ENCODE measurements around the gene FHIP2A.

The FHIP2A gene

DNA sequence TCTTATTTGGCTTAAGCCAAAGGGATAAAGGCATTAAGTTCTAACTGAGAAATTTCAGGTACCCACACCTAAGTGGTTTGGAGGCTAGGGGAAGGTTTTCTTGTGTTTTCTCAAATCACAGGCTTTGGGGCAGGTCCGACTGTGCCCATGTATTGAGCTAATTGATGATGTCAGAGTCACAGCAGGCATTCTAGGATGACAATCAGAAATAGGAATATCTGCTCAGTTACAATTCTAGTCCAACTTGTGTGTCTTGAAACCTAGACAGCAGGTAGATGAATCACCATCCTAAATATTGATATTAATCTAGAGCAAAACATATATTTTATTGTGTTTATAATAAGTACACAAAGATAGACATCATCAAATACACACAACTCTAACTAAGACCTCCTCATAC is 2.3 kb upstream of the FHIP2A start:
- TF ChIP-seq, protein P1, sequence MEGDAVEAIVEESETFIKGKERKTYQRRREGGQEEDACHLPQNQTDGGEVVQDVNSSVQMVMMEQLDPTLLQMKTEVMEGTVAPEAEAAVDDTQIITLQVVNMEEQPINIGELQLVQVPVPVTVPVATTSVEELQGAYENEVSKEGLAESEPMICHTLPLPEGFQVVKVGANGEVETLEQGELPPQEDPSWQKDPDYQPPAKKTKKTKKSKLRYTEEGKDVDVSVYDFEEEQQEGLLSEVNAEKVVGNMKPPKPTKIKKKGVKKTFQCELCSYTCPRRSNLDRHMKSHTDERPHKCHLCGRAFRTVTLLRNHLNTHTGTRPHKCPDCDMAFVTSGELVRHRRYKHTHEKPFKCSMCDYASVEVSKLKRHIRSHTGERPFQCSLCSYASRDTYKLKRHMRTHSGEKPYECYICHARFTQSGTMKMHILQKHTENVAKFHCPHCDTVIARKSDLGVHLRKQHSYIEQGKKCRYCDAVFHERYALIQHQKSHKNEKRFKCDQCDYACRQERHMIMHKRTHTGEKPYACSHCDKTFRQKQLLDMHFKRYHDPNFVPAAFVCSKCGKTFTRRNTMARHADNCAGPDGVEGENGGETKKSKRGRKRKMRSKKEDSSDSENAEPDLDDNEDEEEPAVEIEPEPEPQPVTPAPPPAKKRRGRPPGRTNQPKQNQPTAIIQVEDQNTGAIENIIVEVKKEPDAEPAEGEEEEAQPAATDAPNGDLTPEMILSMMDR (IDR thresholded peaks at IDR 0.05; ENCODE audit: control insufficient read depth, extremely low read depth, insufficient read depth): no peak
- peak; percentile 80 for DNase-seq (ENCODE audit: low read depth)
- no peak overlapping the region for H3K4me3 ChIP-seq (ENCODE audit: low read depth, low read length)

DNA sequence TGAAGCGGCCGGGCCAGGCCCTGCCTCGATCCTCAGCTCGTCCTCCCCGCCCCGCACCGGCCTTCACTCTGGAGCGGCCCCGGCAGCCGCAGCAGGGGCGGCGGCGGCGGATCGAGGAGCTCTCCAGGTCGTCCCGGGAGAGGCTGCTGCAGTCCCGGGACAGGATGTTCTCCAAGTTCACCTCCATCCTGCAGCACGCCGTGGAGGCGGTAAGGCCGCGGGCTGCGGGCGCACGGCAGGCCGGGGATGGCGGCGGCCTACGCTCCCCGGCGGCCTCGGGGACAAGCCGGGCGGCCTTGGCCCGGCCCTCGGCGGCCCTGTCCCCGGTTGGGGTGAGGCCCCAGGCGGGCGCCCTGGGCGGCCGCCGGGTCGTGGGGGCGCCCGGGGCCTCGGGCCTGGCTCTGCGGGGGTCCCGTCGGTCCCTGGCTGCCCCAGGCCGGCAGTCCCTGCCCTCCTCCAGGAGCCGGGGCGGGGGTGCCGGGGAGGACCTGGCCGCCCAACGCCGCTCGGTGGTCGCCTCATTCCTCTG is 399 bp downstream of the FHIP2A start:
- peak overlapping the region; percentile 90 for H3K4me3 ChIP-seq (ENCODE audit: low read depth, low read length)
- TF ChIP-seq, protein P1 (IDR thresholded peaks at IDR 0.05; ENCODE audit: control insufficient read depth, extremely low read depth, insufficient read depth): no peak
- DNase-seq (ENCODE audit: low read depth): no peak

DNA sequence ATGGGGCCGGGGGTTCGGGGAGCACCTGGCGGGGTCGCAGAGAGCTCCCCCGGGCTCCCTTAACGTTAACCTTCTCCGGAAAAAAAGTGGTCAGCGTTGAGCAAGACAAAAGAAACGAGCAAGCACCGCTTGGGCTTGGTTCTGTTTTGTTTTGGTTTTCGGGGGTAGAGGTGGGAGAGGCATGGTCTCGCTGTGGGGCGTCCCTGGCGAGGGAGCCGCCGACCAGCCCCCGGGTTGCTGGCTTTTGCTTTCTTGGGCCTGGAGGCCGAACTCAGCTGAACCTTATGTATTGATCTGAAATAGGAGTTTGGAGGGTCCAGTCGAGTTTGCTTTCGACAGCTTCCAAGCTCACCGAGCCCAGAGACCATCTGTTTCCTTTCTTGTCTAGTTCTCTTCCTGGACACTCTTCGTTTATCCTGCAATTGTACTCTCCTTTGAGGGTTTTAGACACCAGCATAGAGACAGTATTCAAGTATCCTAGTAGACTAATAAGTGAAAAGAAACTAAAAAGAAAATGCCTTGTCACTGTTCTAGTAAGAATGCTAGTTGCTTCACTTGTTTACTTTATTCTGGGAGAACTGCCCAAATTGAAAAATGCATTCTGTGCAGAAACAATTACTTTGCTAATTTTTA is 980 bp downstream of the FHIP2A start:
- peak; percentile 53 for DNase-seq (ENCODE audit: low read depth)
- TF ChIP-seq, protein P1 (IDR thresholded peaks at IDR 0.05; ENCODE audit: control insufficient read depth, extremely low read depth, insufficient read depth): no peak

DNA sequence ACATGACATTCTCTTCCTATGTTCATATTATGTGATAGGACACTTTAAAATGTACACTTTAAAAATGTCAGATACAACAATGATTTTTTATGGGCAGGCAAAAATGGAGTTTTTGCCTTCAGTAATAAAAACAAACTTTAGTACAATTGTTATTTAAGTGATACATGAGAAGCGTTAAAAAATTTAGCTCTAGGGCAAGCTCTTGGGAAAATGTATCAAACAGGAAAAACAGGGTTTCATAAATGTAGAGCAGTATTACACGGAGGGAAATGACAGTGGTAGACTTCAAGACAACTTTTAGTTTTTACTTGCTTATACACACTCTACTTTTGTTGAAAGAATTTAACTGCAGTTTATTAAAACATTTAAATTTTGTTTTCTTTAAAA is 1.5 kb downstream of the FHIP2A start:
- peak; percentile 73 for DNase-seq (ENCODE audit: low read depth)
- peak overlapping the region; percentile 90 for H3K4me3 ChIP-seq (ENCODE audit: low read depth, low read length)
- TF ChIP-seq, protein P1 (IDR thresholded peaks at IDR 0.05; ENCODE audit: control insufficient read depth, extremely low read depth, insufficient read depth): no peak

More for the DNA sequence above, 980 bp downstream of the FHIP2A start:
- peak overlapping the region; percentile 90 for H3K4me3 ChIP-seq (ENCODE audit: low read depth, low read length)

DNA sequence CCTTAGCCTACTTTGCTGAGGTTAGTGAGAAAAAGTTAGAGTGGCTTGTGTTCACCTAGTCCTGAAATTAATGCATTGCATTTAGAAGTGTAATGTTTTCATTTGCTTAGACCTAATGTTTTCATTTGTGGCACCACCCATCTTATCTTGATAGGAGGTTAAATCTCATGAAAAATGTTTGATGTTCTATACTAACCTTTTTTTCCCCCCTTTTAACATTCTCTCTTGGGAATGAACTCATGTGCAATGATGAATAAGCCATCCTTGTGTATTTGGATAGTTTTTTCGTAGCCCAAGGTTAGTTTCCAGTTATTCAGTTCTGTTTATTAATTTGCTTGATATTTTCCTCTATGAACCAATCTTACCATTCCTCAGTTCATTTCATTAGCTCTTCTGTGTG is 2.8 kb downstream of the FHIP2A start:
- peak overlapping the region; percentile 90; the same call in 1 of the 2 replicates for H3K4me3 ChIP-seq (ENCODE audit: low read depth, low read length)
- TF ChIP-seq, protein P1 (IDR thresholded peaks at IDR 0.05; ENCODE audit: control insufficient read depth, extremely low read depth, insufficient read depth): no peak
- DNase-seq (ENCODE audit: low read depth): no peak

DNA sequence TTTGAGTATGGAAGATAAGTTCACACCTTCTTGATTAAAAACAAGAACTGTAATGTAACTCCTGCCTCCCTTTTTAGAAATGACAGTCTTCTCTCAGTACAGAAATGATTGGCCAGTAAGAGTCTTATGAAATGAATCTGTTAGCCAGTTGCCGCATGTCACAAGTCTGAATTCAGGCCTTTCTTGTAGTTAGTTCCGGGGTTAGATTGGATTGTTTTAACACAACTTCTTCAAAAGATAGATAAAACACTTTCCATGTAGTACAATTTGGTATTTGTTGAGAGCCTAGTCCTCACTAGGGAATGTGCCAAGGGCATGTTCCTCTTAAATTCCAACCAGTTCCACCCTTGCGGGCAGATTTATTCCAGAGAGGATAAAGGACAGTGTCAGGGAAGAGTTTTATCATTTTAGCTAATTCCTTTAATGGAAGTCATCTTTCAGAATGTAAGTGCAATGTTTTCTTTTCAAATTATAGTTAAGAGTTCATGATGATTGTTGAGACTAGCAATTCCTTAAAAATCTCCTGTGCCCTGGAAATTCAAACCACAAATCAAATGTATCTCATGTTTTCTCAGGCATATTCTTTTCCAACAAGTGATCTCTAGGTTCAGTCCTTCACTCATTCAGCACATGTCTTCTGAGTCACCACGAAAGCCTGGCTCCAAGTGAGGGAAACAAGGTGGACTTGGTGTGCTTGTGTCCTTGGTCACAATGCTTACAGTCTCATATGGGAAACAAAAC is 4.1 kb downstream of the FHIP2A start:
- TF ChIP-seq, protein P1 (IDR thresholded peaks at IDR 0.05; ENCODE audit: control insufficient read depth, extremely low read depth, insufficient read depth): no peak
- no peak for DNase-seq (ENCODE audit: low read depth)
- H3K4me3 ChIP-seq (ENCODE audit: low read depth, low read length): no peak overlapping the region
